GM19397 (cell line): ENCODE measurements around the gene ARHGEF37.
A peak's percentile ranks its signal among the peaks of the same experiment; 100 is the strongest.
"Not testable (repeated sequence)": the region's sequence is repeated elsewhere in the genome, so short reads cannot be mapped to it uniquely, and the experiment has no call there.

Experiments used
- ATAC-seq: cut with Tn5 transposase; IDR thresholded peaks from one replicate; pipeline ENCODE4 v1.9.1; 2021; ENCODE audit warnings: mild to moderate bottlenecking, moderate library complexity; ENCODE audit not compliant: unreplicated experiment

The ARHGEF37 gene

DNA sequence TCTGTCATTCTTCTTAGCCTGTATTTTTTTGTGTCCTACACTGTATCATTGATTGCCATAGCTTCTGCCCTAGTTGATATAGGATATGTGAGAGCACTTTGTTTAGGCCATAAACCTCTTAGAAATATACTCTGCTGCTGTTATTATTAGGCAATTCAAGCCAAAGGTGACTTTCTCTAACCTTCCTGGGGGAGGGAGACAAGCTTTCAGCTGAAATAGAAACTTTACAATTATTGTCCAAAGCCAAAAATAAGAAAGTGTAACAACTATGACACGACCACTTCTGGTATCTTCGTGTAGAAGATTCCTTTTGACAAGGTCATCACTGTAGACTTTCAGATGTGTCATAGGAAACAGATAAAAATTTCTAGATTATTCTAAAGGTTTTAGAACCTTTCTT is 17.8 kb upstream of the ARHGEF37 start:
- no peak for ATAC-seq

DNA sequence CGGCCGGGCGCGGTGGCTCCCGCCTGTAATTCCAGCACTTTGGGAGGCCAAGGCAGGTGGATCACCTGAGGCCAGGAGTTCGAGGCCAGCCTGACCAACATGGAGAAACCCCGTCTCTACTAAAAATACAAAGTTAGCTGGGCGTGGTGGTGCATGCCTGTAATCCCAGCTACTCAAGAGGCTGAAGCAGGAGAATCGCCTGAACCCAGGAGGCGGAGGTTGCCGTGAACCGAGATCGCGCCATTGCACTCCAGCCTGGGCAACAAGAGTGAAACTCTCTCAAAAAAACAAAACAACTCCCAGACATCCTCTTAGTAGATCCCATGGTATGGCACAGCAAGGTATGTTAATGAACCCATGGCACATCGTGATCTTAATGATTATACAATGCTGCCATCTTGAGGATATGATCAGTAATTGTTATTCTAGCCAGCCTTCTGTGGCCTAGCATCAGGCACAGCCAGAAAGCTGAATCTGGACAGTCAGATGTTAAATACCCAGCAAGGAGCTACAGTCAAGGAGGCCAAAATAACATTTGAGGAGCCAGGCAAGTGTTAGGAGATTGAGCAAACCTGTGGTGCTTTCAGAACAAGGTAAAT is 16.7 kb upstream of the ARHGEF37 start:
- ATAC-seq: peak; percentile 93

DNA sequence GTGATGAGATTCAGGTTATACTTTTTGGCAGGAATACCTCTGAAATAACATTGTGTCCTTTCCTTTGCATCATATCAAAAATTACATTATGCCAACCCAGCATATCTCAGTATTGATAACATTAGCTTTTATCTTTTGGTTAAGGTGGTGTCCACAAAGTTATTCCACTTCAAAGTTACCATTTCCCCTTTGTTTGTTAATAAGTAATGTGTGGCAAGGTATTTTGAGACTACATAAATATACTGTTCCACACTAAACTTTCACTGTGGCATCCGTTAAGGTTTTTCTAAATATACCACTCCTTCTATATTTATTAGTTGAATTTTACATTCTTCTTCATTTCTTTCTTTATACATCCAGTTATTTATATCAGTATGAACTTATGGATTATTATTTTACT is 14.1 kb upstream of the ARHGEF37 start:
- no peak for ATAC-seq

DNA sequence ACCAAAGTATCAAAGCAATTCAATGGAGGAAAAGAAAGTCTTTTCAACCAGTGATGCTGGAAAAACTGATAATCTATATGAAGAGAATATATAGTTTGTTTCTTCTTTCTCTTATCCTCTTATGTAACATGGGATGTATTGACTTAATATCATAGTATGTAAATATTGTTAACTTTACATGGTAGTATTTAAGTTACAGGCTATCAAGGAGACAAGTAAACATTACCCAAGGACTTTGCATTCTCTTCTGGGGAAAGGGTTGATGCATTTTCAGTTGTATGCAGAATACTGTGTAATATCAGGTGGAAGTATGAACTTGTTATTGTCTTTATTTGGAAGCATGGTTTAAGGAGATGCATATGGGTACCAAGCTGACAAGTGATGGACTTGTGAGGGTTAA is 9.1 kb upstream of the ARHGEF37 start:
- no peak for ATAC-seq

DNA sequence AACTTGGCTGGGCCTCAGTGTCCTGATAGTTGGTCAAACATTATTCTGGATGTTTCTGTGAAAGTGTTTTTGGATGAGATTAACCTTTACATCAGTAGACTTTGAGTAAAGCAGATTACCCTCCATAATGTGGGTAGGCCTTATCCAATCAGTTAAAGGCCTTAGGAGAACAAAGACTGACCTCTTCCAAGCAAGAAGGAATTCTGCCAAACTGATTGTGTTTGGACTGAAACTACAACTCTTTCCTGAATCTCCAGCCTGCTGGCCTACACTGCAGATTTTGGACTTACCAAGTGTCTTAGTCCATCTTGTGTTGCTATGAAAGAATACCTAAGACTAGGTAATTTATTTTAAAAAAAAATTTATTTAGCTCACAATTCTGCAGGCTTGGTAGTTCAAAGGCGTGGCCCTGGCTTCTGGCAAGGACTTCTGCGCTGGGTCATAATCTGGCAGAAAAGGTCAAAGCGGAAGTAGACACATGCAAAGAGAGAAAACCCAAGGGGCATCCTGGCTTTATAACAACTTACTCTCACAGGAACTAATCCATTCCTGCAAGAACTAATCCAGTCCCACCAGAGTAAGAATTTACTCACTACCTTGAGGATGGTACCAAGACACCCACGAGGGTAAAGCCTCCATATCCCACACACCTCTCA is 8.6 kb upstream of the ARHGEF37 start:
- no peak for ATAC-seq

- ATAC-seq: no peak
These were observed 6.2 kb upstream of the ARHGEF37 start for GRCh38 chr5:149575131-149575530.

- ATAC-seq: no peak
These were observed 5.3 kb upstream of the ARHGEF37 start for GRCh38 chr5:149576021-149576420.

GRCh38 chr5:149578896-149579295 is 2.4 kb upstream of the ARHGEF37 start:
- ATAC-seq: no peak

- no peak for ATAC-seq
These were observed 498 bp upstream of the ARHGEF37 start for GRCh38 chr5:149580808-149581191.

GRCh38 chr5:149581931-149582768 is 852 bp downstream of the ARHGEF37 start:
- ATAC-seq: no peak

DNA sequence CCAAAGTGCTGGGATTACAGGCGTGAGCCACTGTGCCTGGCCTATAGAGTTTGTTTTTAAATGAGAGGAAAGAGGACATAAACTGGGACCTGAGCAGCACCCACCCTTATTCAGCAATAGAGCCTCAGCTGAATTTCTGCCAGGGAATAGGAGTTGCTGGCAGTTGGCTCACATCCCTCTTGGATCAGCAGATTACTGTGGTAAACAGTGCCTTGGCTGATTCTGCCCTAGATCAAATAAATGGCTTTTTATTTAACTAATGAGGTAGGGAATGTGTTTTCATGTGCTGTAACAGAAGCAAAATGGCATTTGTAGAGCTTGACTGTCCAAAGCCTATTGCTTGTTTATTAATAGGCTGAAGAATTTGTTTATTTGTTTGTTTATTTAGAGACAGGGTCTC is 2.1 kb downstream of the ARHGEF37 start:
- no peak for ATAC-seq

DNA sequence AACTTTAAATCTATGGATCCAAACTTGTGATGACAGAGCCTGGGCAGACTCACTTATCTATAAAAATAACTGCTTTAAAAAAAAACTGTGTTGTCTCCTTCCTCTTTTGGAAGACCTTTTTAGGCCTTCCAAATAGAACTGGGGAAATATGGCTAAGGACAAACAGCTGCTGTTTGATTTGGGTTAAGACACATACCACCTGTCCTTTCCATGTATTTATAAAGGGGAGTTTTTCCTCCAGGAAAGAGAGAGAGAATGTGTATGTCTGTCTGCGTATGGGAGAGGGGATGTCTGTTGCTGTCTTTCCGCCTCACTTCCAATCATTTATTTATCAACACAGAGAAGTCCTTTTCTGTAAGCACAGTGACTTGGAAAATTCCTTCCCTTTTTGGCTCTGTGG is 2.8 kb downstream of the ARHGEF37 start:
- ATAC-seq: no peak

DNA sequence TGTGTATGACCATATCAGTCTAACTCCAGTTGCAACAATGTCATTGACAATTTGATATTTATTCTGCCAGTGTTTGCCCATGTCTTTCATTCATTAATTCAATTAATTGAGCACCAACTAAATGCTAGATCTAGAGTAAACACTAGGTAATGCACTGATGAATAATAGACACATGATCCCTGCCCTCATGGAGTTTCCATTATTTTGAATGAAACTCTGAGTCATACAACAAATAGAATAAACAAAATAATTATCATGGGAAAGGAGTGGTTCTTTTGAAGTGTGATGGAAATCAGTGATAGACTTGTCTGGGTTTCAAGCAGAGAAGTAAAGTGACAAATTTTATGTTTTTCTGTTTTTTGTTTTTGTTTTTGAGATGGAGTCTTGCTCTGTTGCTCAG is 4.6 kb downstream of the ARHGEF37 start:
- no peak for ATAC-seq

- no peak for ATAC-seq
These were observed 5.5 kb downstream of the ARHGEF37 start for GRCh38 chr5:149586708-149587318.

- no peak for ATAC-seq
These were observed 7.6 kb downstream of the ARHGEF37 start for GRCh38 chr5:149588936-149589335.

DNA sequence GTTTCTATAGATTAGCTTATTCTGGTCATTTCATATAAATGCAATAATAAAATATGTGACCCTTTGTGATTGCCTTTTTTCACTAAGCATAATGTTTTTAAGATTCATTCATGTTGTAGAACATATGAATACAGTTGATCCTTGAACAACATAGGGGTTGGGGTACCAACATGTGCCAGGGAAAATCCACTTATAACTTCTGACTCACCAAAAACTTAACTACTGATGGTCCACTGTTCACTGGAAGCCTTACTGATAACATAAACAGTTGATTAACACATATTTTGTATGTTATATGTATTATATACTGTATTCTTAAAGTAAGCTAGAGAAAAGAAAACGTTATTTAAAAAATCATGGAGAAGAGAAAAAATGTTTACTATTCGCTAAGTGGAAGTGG is 12.1 kb downstream of the ARHGEF37 start:
- no peak for ATAC-seq

GRCh38 chr5:149594206-149594895 is 13.1 kb downstream of the ARHGEF37 start:
- no peak for ATAC-seq

DNA sequence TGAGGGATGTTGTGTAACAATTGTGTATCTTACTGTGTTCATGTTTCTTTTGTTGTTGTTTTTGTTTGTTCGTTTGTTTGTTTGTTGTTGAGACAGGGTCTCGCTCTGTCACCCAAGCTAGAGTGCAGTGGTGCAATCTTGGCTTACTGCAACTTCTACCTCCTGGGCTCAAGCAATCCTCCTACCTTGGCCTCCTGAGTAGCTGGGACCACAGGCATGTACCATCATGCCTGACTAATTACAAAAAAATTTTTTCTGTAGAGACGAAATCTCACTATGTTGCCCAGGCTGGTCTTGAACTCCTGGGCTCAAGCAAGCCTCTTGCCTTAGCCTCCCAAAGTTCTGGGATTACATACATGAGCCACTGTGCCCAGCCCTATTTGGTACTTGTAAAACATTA is 13.8 kb downstream of the ARHGEF37 start:
- ATAC-seq: not testable (repeated sequence)

- ATAC-seq: no peak
These were observed 15.4 kb downstream of the ARHGEF37 start for GRCh38 chr5:149596712-149597111.

- no peak for ATAC-seq
These were observed 16.3 kb downstream of the ARHGEF37 start for GRCh38 chr5:149597618-149598017.

DNA sequence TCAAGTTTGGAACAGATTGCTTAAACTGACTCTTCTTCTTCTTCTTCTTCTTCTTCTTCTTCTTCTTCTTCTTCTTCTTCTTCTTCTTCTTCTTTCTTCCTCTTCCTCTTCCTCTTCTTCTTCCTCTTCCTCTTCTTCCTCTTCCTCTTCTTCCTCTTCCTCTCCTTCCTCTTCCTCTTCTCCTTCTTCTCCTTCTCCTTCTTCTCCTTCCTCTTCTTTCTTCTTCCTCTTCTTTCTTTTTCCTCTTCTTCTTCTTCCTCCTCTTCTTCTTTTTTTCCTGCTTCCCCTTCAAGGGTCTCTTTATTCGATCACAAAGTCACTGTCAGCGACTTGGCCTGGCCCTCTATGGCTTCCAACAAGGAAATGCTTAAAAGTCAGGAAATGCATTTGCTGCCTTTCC is 16.9 kb downstream of the ARHGEF37 start:
- not testable (repeated sequence) for ATAC-seq
